HL-60 (cell line): ENCODE results near the gene ZBTB8A.

Experiments used
- GABPA ChIP-seq: IDR thresholded peaks from 2 replicates; pipeline ENCODE4 v1.6.1; 2012; ENCODE audit warnings: low read depth
- POLR2AphosphoS5 ChIP-seq: IDR thresholded peaks from 2 replicates; pipeline ENCODE4 v1.6.1; 2012; ENCODE audit warnings: low read depth
- TF ChIP-seq, protein P1 (sequence below): IDR thresholded peaks from one replicate; pipeline ENCODE4 v1.5.1; 2011; ENCODE audit warnings: low read length, control low read depth, inconsistent platforms; ENCODE audit not compliant: insufficient read depth
- TF ChIP-seq, protein P2 (sequence below): IDR thresholded peaks from 2 replicates; pipeline ENCODE4 v1.6.1; 2012; ENCODE audit warnings: low read depth; ENCODE audit not compliant: insufficient replicate concordance

DNA sequence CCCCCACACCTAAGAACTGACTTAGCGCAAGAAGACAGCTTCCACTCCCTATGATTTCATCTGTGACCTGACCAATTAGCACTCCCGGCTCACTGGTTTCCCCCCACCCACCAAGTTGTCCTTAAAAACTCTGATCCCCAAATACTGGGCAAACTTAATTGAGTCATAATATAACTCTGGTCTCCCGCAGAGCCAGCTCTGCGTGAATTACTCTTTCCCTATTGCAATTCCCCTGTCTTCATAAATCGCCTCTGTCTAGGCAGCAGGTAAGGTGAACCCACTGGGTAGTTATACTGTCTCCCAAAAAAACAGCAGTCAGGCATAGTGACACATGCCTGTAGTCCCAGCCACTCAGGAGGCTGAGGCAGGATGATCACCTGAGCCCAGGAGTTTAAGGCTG, 74.2 kb downstream of the ZBTB8A start:
- TF ChIP-seq, protein P1, sequence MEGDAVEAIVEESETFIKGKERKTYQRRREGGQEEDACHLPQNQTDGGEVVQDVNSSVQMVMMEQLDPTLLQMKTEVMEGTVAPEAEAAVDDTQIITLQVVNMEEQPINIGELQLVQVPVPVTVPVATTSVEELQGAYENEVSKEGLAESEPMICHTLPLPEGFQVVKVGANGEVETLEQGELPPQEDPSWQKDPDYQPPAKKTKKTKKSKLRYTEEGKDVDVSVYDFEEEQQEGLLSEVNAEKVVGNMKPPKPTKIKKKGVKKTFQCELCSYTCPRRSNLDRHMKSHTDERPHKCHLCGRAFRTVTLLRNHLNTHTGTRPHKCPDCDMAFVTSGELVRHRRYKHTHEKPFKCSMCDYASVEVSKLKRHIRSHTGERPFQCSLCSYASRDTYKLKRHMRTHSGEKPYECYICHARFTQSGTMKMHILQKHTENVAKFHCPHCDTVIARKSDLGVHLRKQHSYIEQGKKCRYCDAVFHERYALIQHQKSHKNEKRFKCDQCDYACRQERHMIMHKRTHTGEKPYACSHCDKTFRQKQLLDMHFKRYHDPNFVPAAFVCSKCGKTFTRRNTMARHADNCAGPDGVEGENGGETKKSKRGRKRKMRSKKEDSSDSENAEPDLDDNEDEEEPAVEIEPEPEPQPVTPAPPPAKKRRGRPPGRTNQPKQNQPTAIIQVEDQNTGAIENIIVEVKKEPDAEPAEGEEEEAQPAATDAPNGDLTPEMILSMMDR: no peak
- TF ChIP-seq, protein P2, sequence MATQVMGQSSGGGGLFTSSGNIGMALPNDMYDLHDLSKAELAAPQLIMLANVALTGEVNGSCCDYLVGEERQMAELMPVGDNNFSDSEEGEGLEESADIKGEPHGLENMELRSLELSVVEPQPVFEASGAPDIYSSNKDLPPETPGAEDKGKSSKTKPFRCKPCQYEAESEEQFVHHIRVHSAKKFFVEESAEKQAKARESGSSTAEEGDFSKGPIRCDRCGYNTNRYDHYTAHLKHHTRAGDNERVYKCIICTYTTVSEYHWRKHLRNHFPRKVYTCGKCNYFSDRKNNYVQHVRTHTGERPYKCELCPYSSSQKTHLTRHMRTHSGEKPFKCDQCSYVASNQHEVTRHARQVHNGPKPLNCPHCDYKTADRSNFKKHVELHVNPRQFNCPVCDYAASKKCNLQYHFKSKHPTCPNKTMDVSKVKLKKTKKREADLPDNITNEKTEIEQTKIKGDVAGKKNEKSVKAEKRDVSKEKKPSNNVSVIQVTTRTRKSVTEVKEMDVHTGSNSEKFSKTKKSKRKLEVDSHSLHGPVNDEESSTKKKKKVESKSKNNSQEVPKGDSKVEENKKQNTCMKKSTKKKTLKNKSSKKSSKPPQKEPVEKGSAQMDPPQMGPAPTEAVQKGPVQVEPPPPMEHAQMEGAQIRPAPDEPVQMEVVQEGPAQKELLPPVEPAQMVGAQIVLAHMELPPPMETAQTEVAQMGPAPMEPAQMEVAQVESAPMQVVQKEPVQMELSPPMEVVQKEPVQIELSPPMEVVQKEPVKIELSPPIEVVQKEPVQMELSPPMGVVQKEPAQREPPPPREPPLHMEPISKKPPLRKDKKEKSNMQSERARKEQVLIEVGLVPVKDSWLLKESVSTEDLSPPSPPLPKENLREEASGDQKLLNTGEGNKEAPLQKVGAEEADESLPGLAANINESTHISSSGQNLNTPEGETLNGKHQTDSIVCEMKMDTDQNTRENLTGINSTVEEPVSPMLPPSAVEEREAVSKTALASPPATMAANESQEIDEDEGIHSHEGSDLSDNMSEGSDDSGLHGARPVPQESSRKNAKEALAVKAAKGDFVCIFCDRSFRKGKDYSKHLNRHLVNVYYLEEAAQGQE: no peak
- no peak for TF ChIP-seq GABPA
- no peak for TF ChIP-seq POLR2AphosphoS5
